T-cell (primary cell): ENCODE measurements around the gene ABCA1. TPM values are rescaled to one million over a fixed set of nuclear protein-coding genes. Genes with fewer than 3 reads are reported as not detected.

Experiments
- ATAC-seq, 4 experiments: fragments of 200-7000 bp in 3 of 4; fragments of 150-1000 bp in 1 of 4; cut with Tn5 transposase; replicated peaks in 1 of 4; 1 replicate in 3 of 4; 2 replicates in 1 of 4; pipeline ENCODE4 v1.10.0; 2021; ENCODE audit warnings: moderate library complexity in 3 of 4, mild to moderate bottlenecking in 2 of 4, moderate number of reproducible peaks in 1 of 4
- CTCF ChIA-PET, 2 donors: fragments of 300-600 bp; sonication (Branson Sonifier 250); formaldehyde crosslinking; loops; one replicate each; lab custom pipeline; 2022; ENCODE audit warnings: antibody characterized with exemption in 2 of 2; lab: Charles Lee
- POLR2A ChIA-PET, 2 donors: fragments of 300-600 bp; sonication (Branson Sonifier 250); formaldehyde crosslinking; loops; one replicate each; lab custom pipeline; 2022; ENCODE audit warnings: antibody characterized with exemption in 2 of 2; lab: Charles Lee
- DNase-seq, 35 experiments: peaks; one replicate each; pipeline versions ENCODE4 v3.0.0 to v3.0.0-alpha.2; 2013 to 2023
- H3K27ac ChIP-seq: one replicate; pipeline ENCODE4 v1.5.1; 2013; ENCODE audit warnings: low read length
- H3K27me3 ChIP-seq, 2 experiments: replicated peaks in 1 of 2; 1 replicate in 1 of 2; 2 replicates in 1 of 2; pipeline versions ENCODE4 v1.6.1 to v1.7.0; 2013; ENCODE audit warnings: low read length in 1 of 2, mixed read lengths in 1 of 2; ENCODE audit not compliant: control insufficient read depth in 2 of 2, insufficient read depth in 2 of 2; ENCODE audit errors: extremely low read depth in 1 of 2
- H3K36me3 ChIP-seq, 2 donors: 1 replicate in 1 of 2; 2 replicates in 1 of 2; pipeline versions ENCODE4 v1.6.1 to v1.7.0; 2013; ENCODE audit warnings: low read length in 1 of 2; ENCODE audit not compliant: control insufficient read depth in 2 of 2, insufficient read depth in 1 of 2; ENCODE audit errors: extremely low read depth in 1 of 2
- H3K4me1 ChIP-seq, 2 experiments: 1 replicate in 1 of 2; 2 replicates in 1 of 2; pipeline versions ENCODE4 v1.6.1 to v1.7.0; 2013; ENCODE audit warnings: low read length in 2 of 2, mixed read lengths in 1 of 2; ENCODE audit not compliant: insufficient read depth in 2 of 2, control insufficient read depth in 1 of 2; ENCODE audit errors: extremely low read depth in 1 of 2
- H3K4me3 ChIP-seq, 2 donors: 1 replicate in 1 of 2; 2 replicates in 1 of 2; pipeline versions ENCODE4 v1.5.1 to v1.7.0; 2013; ENCODE audit warnings: mild to moderate bottlenecking in 2 of 2, low read length in 1 of 2, moderate library complexity in 1 of 2; ENCODE audit not compliant: control insufficient read depth in 1 of 2; ENCODE audit errors: extremely low read depth in 1 of 2
- H3K9me3 ChIP-seq: 2 replicates; pipeline ENCODE4 v1.7.0; 2013
- H3K27ac Mint-ChIP-seq, 2 donors: one replicate each; pipeline ENCODE4 v1.8.0; 2020 to 2021; ENCODE audit warnings: mild to moderate bottlenecking in 2 of 2, mixed read lengths in 2 of 2
- H3K27me3 Mint-ChIP-seq, 2 donors: one replicate each; pipeline ENCODE4 v1.8.0; 2021 to 2022; ENCODE audit warnings: mixed read lengths in 2 of 2
- H3K36me3 Mint-ChIP-seq: one replicate; pipeline ENCODE4 v1.8.0; 2021; ENCODE audit warnings: mixed read lengths
- H3K4me1 Mint-ChIP-seq, 3 donors: one replicate each; pipeline ENCODE4 v1.8.0; 2020 to 2022; ENCODE audit warnings: mixed read lengths in 3 of 3, mild to moderate bottlenecking in 1 of 3
- H3K4me3 Mint-ChIP-seq, 3 donors: one replicate each; pipeline ENCODE4 v1.8.0; 2020 to 2022; ENCODE audit warnings: mild to moderate bottlenecking in 3 of 3, mixed read lengths in 3 of 3, moderate library complexity in 3 of 3
- H3K9me3 Mint-ChIP-seq, 3 donors: one replicate each; pipeline ENCODE4 v1.8.0; 2020 to 2022; ENCODE audit warnings: mixed read lengths in 3 of 3
- WGBS: methylation state at CpG from one replicate; pipeline ENCODE4 v1.1.5; 2013; ENCODE audit warnings: missing lambda C conversion rate; ENCODE audit not compliant: insufficient coverage; 5-methylcytosine and 5-hydroxymethylcytosine counted together
- total RNA-seq, 35 experiments: library from RNA in 6 of 35; stranded (reverse) in 6 of 35; fragments of 120-200 nt in 1 of 35; gene quantifications; one replicate each; pipeline versions ENCODE4 v1.2.1 to v1.2.4 and lab custom pipeline; 2013 to 2026

The ABCA1 gene
- total RNA-seq, 5 donors from 2014 or later (not counting 1 experiment from before 2014, with no cell fraction given): 0.41 to 4.7 (median 0.62) TPM

DNA sequence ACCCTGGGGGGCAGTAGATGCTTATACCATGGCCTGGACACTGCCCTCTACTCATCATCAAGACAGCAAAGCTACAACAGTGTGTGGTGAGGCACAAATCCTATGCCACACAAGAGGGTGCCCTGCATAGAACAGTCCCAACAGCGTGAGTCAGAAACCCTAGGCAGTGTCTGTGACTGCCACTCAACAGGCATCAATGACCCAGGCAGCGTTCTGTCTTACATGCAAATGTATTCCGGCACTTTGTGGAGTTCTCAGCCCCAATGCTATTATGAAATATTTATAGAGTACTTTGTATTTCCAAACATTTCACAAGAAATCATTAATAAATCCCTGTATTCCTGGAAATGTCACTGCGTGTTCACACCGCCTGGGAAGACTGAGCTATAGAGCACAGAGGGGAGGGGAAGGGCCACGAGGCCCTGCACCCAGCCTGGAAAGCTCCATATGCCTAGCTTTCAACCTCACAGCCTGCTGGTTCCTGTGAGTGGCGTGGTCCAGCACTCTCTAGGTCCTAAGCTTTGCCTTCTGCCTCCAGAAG, 86.3 kb downstream of the ABCA1 start:
- no peak for DNase-seq
- Mint-ChIP-seq H3K36me3 (peaks cover 51% of the 10 kb centered on the region), H3K4me3 (no peak overlapping the region)

DNA sequence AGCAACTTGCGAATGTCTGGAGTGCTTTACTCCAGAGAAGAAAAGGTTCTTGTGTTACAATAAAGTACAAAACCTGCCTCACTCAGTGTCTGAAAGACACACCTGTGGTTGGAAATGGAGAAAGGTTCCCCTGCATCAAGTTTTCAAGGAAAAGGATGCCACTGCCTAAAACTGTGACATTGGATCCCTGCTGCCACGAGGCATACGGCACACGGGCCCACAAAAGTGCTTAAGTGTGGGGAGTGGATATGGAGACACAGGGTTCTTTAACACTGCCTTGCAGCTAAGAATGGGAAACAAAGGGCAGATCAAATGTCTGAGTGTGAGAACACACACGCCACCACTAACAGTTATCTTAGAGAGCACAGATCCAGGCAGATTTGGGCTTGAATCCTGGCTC, 89.0 kb downstream of the ABCA1 start:
- ATAC-seq (no peak), DNase-seq (no peak)
- Mint-ChIP-seq H3K27me3 (no peaks in the 10 kb centered on the region), H3K4me3 (no peak overlapping the region), H3K9me3 (no peaks in the 10 kb centered on the region), H3K27ac (no peak overlapping the region), H3K36me3 (peaks cover 40% of the 10 kb centered on the region), H3K4me1 (peaks cover 10 to 22% (median 15%) of the 10 kb centered on the region in 3 donors)
- Histone ChIP-seq H3K27ac (no peak overlapping the region), H3K9me3 (no peaks in the 10 kb centered on the region), H3K27me3 (no peaks in the 10 kb centered on the region), H3K4me3 (no peak overlapping the region), H3K36me3 (no peaks in the 10 kb centered on the region), H3K4me1 (peaks cover 3 to 10% of the 10 kb centered on the region in 2 experiments)
- ChIA-PET POLR2A (interaction anchor here in 1 of 2 donors (0.7 kb wide), 1 partner anchor 45 kb away, joined by 5 read pairs; no protein-coding TSS in a partner anchor), CTCF (no interaction called here)
- no CpG with 5 or more reads among the region's 5 CpGs for WGBS

More for the DNA sequence above, 86.3 kb downstream of the ABCA1 start:
- Histone ChIP-seq H3K27ac (no peak overlapping the region), H3K4me3 (no peak overlapping the region), H3K27me3 (no peaks in the 10 kb centered on the region), H3K9me3 (no peaks in the 10 kb centered on the region), H3K4me1 (peaks cover under 1% of the 10 kb centered on the region in 2 experiments), H3K36me3 (no peaks in the 10 kb centered on the region)
- POLR2A ChIA-PET: no interaction called here
- no peaks in the 10 kb centered on the region for H3K9me3 Mint-ChIP-seq
- ATAC-seq: no peak
- 88% methylated on average over 1 of the region's 7 CpGs for WGBS
- CTCF ChIA-PET: no interaction called here
- H3K27ac Mint-ChIP-seq: no peak overlapping the region
- no peaks in the 10 kb centered on the region for H3K27me3 Mint-ChIP-seq
- peaks cover 3 to 8% (median 7%) of the 10 kb centered on the region in 3 donors for H3K4me1 Mint-ChIP-seq

DNA sequence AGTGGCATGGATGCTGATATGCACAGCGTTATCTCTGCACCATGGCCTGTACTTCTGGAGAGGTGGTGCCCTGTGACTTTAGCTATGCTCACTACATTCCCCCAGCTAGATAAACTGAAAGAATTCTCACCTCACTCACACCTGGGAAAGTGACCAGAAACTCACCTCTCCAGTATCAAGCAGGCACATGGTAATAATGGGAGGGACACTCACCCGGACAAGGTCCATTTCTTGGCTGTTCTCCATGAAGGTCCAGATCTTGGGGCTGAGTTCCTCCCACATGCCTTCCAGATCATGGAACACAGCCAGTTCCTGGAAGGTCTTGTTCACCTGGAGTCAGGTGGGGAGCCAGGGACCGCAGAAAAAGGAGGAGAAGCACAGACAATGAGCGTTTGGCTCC, 91.2 kb downstream of the ABCA1 start:
- Mint-ChIP-seq H3K4me1 (peaks cover 10 to 22% (median 15%) of the 10 kb centered on the region in 3 donors), H3K27ac (no peak overlapping the region), H3K27me3 (no peaks in the 10 kb centered on the region), H3K4me3 (no peak overlapping the region), H3K9me3 (no peaks in the 10 kb centered on the region), H3K36me3 (peaks cover 31% of the 10 kb centered on the region)
- POLR2A ChIA-PET: no interaction called here
- H3K27me3 ChIP-seq: no peaks in the 10 kb centered on the region
- H3K9me3 ChIP-seq: no peaks in the 10 kb centered on the region
- WGBS: 91% methylated on average over 3 of the region's 4 CpGs
- no peak for ATAC-seq
- peaks cover 3 to 10% of the 10 kb centered on the region in 2 experiments for H3K4me1 ChIP-seq
- CTCF ChIA-PET: no interaction called here
- no peak overlapping the region for H3K27ac ChIP-seq
- H3K36me3 ChIP-seq: peaks cover 0 to 4% of the 10 kb centered on the region in 2 donors
- no peak overlapping the region for H3K4me3 ChIP-seq
- DNase-seq: no peak

DNA sequence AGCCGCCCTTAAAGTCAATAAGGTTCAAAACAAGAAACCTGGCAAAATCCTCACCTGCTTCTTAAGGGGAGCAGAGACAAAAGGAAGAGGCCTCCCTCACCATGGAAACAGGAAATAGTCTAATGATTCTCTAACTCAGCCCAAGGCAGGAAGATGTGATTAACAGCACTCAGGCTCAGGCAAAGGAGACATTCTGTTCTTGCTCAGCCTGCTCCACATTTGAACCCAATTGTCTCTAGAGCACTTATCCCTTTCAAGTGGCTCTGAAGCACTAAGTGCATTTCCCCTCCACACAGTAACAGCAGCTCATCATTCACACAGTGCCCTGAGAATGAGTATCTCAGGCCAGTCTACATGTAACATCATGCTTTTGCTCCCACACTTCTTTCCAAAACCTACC, 91.7 kb downstream of the ABCA1 start:
- no peaks in the 10 kb centered on the region for H3K27me3 ChIP-seq
- no peak overlapping the region for H3K4me3 ChIP-seq
- WGBS: 80% methylated on average over 1 of the region's 1 CpG
- Mint-ChIP-seq H3K9me3 (no peaks in the 10 kb centered on the region), H3K36me3 (peaks cover 36% of the 10 kb centered on the region), H3K27me3 (no peaks in the 10 kb centered on the region), H3K27ac (no peak overlapping the region), H3K4me1 (peaks cover 10 to 22% (median 15%) of the 10 kb centered on the region in 3 donors), H3K4me3 (no peak overlapping the region)
- no peaks in the 10 kb centered on the region for H3K9me3 ChIP-seq
- H3K36me3 ChIP-seq: peaks cover 0 to 9% of the 10 kb centered on the region in 2 donors
- peaks cover 3 to 10% of the 10 kb centered on the region in 2 experiments for H3K4me1 ChIP-seq
- ATAC-seq: no peak
- POLR2A ChIA-PET: interaction anchor here in 1 of 2 donors (0.6 kb wide), 1 partner anchor 24 kb away, joined by 3 read pairs; no protein-coding TSS in a partner anchor
- CTCF ChIA-PET: no interaction called here
- no peak overlapping the region for H3K27ac ChIP-seq
- DNase-seq: no peak

DNA sequence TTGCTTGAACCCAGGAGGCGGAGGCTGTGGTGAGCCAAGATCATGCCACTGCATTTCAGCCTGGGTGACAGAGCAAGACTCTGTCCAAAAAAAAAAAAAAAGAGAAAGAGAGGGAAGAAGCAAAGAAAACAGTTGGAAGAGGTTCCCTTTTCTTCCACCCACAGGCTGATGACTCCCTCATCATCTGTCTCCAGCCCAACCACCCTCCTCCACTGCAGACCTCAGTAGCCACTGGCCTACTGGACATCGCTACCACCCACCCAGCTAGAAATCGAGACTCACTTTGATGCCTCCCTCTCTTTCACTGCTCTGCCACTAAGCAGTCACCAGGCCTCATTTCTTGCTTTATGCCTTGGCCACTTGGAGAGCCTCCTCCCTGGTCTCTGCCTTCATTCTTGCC, 92.8 kb downstream of the ABCA1 start:
- POLR2A ChIA-PET: no interaction called here

DNA sequence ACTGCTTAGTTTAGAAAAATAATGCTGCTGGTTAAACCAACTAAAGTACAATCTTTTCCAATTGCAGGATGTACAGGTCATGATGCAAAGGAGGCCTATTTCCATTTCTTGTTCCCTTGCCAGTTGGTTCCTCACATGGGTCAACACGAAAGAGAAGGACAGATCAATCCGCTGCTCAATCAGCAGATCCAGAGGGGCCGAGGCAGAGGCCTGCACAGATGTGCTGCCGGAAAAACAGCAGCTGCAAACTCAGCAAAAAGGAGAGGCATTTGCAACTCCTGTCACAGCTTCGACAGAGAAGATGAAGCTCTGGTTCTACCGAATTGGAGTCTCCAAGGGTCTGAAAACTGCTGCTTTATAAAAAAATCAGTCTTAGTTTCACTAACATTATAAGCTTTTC, 94.3 kb downstream of the ABCA1 start:
- Histone ChIP-seq H3K36me3 (peaks cover 0 to 15% of the 10 kb centered on the region in 2 donors), H3K27me3 (no peaks in the 10 kb centered on the region), H3K4me3 (no peak overlapping the region), H3K9me3 (no peaks in the 10 kb centered on the region), H3K4me1 (peaks cover 3 to 10% of the 10 kb centered on the region in 2 experiments), H3K27ac (no peak overlapping the region)
- peaks cover 10 to 22% (median 15%) of the 10 kb centered on the region in 3 donors for H3K4me1 Mint-ChIP-seq
- ATAC-seq: no peak
- no peaks in the 10 kb centered on the region for H3K9me3 Mint-ChIP-seq
- H3K27ac Mint-ChIP-seq: no peak overlapping the region
- POLR2A ChIA-PET: no interaction called here
- no peaks in the 10 kb centered on the region for H3K27me3 Mint-ChIP-seq
- CTCF ChIA-PET: interaction anchor here in 1 of 2 donors (0.5 kb wide), 1 partner anchor 328 kb away, joined by 8 read pairs; no protein-coding TSS in a partner anchor
- no peak for DNase-seq
- no peak overlapping the region for H3K4me3 Mint-ChIP-seq
- H3K36me3 Mint-ChIP-seq: peaks cover 48% of the 10 kb centered on the region
- WGBS: 98% methylated on average over 4 of the region's 6 CpGs

More for the DNA sequence above, 92.8 kb downstream of the ABCA1 start:
- Mint-ChIP-seq H3K9me3 (no peaks in the 10 kb centered on the region), H3K4me1 (peaks cover 10 to 22% (median 15%) of the 10 kb centered on the region in 3 donors), H3K4me3 (no peak overlapping the region), H3K27me3 (no peaks in the 10 kb centered on the region), H3K36me3 (peaks cover 41% of the 10 kb centered on the region), H3K27ac (no peak overlapping the region)
- DNase-seq: no peak
- Histone ChIP-seq H3K4me3 (no peak overlapping the region), H3K36me3 (peaks cover 0 to 10% of the 10 kb centered on the region in 2 donors), H3K4me1 (peaks cover 3 to 10% of the 10 kb centered on the region in 2 experiments), H3K27ac (no peak overlapping the region), H3K27me3 (no peaks in the 10 kb centered on the region), H3K9me3 (no peaks in the 10 kb centered on the region)
- WGBS: 97% methylated on average over 3 of the region's 3 CpGs
- ATAC-seq: no peak
- CTCF ChIA-PET: interaction anchor here in 1 of 2 donors (0.6 kb wide), 1 partner anchor 248 kb away, joined by 5 read pairs; no protein-coding TSS in a partner anchor
